ENCODE measurements around the gene CPT1C. TPM values are rescaled to one million over a fixed set of nuclear protein-coding genes. Genes with fewer than 3 reads are reported as not detected.

The CPT1C gene
- total RNA-seq, 1 experiment from 2014 or later, result not detected

DNA sequence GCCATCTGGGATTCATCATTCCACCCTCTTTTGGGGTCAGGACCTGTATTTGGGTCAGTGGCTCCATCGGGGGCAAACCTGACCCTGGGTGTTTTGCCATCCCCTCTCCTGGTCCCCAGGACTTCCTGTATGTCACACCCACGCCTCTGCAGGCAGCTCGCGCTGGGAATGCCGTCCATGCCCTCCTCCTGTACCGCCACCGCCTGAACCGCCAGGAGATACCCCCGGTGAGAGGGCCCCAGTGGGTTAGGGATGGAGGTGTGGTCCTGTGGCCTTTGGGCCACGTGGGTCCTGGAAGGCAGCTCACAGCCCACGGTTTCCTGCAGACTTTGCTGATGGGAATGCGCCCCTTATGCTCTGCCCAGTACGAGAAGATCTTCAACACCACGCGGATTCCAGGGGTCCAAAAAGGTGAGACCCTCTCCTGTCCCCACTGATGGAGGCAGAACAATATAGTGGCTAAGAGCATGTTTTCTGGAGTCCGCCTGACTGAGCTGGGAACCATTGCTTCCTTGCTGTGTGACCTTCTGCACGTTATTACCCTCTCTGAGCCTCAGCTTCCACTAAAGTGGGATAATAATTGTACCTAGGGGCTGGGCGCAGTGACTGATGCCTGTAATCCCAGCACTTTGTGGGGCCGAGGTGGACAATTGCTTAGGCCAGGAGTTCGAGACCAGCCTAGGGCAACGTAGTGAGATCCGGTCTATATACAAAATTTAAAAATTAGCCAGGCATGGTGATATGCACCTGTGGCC, 14.1 kb downstream of the CPT1C start:
- Mint-ChIP-seq H3K27me3 (ENCODE audit: insufficient read depth, unreplicated experiment) (no peaks in the 10 kb centered on the region), H3K27ac (ENCODE audit: low read depth, unreplicated experiment) (no peak overlapping the region), H3K4me3 (ENCODE audit: unreplicated experiment) (no peak overlapping the region), H3K9me3 (ENCODE audit: unreplicated experiment) (peaks cover 4% of the 10 kb centered on the region), H3K4me1 (ENCODE audit: insufficient read depth, unreplicated experiment) (peaks cover 5% of the 10 kb centered on the region), H3K36me3 (ENCODE audit: insufficient read depth, unreplicated experiment) (no peaks in the 10 kb centered on the region)
- ChIA-PET CTCF (interaction anchor here (0.6 to 0.7 kb wide), 2 partner anchors 13 to 27 kb away, joined by 3 to 4 read pairs; no protein-coding TSS in a partner anchor), POLR2A (interaction anchor here (0.6 kb wide), 1 partner anchor 16 kb away, joined by 3 read pairs; the partner anchor contains the start of gene ADM5)
- intact Hi-C loops (cut with micrococcal nuclease), result no loop called here
- no TSS peak for BruUV-seq (replicated peaks)
- TF ChIP-seq, protein P1, sequence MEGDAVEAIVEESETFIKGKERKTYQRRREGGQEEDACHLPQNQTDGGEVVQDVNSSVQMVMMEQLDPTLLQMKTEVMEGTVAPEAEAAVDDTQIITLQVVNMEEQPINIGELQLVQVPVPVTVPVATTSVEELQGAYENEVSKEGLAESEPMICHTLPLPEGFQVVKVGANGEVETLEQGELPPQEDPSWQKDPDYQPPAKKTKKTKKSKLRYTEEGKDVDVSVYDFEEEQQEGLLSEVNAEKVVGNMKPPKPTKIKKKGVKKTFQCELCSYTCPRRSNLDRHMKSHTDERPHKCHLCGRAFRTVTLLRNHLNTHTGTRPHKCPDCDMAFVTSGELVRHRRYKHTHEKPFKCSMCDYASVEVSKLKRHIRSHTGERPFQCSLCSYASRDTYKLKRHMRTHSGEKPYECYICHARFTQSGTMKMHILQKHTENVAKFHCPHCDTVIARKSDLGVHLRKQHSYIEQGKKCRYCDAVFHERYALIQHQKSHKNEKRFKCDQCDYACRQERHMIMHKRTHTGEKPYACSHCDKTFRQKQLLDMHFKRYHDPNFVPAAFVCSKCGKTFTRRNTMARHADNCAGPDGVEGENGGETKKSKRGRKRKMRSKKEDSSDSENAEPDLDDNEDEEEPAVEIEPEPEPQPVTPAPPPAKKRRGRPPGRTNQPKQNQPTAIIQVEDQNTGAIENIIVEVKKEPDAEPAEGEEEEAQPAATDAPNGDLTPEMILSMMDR (IDR thresholded peaks at IDR 0.05; ENCODE audit: unreplicated experiment), result no peak
- no peak for DNase-seq (ENCODE audit: unreplicated experiment)

DNA sequence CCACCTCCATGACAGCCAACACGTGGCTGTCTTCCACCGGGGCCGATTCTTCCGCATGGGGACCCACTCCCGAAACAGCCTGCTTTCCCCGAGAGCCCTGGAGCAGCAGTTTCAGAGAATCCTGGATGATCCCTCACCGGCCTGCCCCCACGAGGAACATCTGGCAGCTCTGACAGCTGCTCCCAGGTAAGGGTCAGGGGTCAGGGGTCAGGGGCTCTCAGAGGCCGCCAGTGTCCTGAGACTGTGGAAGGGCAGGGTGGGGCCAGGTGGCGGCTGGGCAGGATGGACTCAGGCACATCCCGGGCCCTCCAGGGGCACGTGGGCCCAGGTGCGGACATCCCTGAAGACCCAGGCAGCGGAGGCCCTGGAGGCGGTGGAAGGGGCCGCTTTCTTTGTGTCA, 15.0 kb downstream of the CPT1C start:
- ChIA-PET POLR2A (no interaction called here), CTCF (interaction anchor here (0.6 to 0.7 kb wide), 2 partner anchors 12 to 26 kb away, joined by 3 to 4 read pairs; no protein-coding TSS in a partner anchor)
- Mint-ChIP-seq H3K27ac (ENCODE audit: low read depth, unreplicated experiment) (no peak overlapping the region), H3K27me3 (ENCODE audit: insufficient read depth, unreplicated experiment) (no peaks in the 10 kb centered on the region), H3K9me3 (ENCODE audit: unreplicated experiment) (peaks cover 7% of the 10 kb centered on the region), H3K4me1 (ENCODE audit: insufficient read depth, unreplicated experiment) (peaks cover 5% of the 10 kb centered on the region), H3K36me3 (ENCODE audit: insufficient read depth, unreplicated experiment) (no peaks in the 10 kb centered on the region), H3K4me3 (ENCODE audit: unreplicated experiment) (no peak overlapping the region)
- no peak for DNase-seq (ENCODE audit: unreplicated experiment)
- intact Hi-C loops (cut with micrococcal nuclease), result no loop called here
- no TSS peak for BruUV-seq (replicated peaks)
- TF ChIP-seq, protein P1 (IDR thresholded peaks at IDR 0.05; ENCODE audit: unreplicated experiment), result no peak

DNA sequence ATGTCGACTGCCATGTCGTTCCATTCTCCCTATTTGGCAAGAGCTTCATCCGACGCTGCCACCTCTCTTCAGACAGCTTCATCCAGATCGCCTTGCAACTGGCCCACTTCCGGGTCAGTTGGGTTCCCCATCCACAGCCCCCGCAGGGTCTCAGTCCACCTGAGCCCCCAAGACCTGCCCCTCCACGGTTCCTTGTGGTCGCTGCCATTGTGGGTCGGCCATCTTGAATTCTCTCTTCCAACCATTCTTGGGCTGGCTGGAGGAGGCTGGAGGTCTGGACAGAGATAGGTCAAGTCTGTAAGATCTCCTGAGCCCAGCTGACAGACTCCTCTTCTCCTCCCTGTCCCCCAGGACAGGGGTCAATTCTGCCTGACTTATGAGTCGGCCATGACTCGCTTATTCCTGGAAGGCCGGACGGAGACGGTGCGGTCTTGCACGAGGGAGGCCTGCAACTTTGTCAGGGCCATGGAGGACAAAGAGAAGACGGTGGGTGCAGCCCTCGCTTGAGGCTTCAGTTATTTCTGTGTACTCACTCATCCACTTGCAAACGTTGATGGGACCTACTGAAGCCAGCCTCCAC, 19.5 kb downstream of the CPT1C start:
- intact Hi-C loops (cut with micrococcal nuclease), result no loop called here
- peak; percentile 48 for DNase-seq (ENCODE audit: unreplicated experiment)
- H3K27ac Mint-ChIP-seq (ENCODE audit: low read depth, unreplicated experiment), result no peak overlapping the region
- no TSS peak for BruUV-seq (replicated peaks)
- H3K27me3 Mint-ChIP-seq (ENCODE audit: insufficient read depth, unreplicated experiment), result no peaks in the 10 kb centered on the region
- no peaks in the 10 kb centered on the region for H3K4me1 Mint-ChIP-seq (ENCODE audit: insufficient read depth, unreplicated experiment)
- TF ChIP-seq, protein P1 (IDR thresholded peaks at IDR 0.05; ENCODE audit: unreplicated experiment), result no peak
- H3K9me3 Mint-ChIP-seq (ENCODE audit: unreplicated experiment), result peaks cover 15% of the 10 kb centered on the region
- ChIA-PET POLR2A (interaction anchor here (0.6 kb wide), 1 partner anchor 137 kb away, joined by 5 read pairs; no protein-coding TSS in a partner anchor), CTCF (interaction anchor here (0.6 to 0.8 kb wide), 3 partner anchors 33 to 207 kb away, joined by 3 to 4 read pairs (median 4); no protein-coding TSS in a partner anchor)
- no peaks in the 10 kb centered on the region for H3K36me3 Mint-ChIP-seq (ENCODE audit: insufficient read depth, unreplicated experiment)
- no peak overlapping the region for H3K4me3 Mint-ChIP-seq (ENCODE audit: unreplicated experiment)

DNA sequence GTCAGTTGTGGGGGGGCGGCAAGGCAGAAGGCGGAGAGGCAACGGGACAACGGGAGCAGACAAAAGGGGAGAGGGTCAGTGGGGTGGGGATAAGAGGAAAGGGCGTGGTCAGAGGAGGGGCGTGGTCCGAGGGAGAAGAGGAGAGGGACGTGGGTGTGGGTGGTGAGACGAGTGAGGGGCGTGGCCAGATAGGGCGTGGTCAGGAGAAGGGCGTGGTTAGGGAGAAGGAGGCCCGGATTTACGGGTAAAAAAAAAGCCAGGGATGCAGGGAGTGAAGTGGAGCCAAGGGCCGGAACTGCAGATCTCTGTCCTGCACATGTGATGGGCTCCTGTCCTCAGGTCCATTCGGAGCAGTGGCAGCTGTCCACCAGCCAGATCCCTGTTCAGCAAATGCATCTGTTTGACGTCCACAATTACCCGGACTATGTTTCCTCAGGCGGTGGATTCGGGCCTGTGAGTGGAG, 21.5 kb downstream of the CPT1C start:
- Mint-ChIP-seq H3K36me3 (ENCODE audit: insufficient read depth, unreplicated experiment) (no peaks in the 10 kb centered on the region), H3K27me3 (ENCODE audit: insufficient read depth, unreplicated experiment) (no peaks in the 10 kb centered on the region), H3K27ac (ENCODE audit: low read depth, unreplicated experiment) (no peak overlapping the region), H3K4me1 (ENCODE audit: insufficient read depth, unreplicated experiment) (no peaks in the 10 kb centered on the region), H3K9me3 (ENCODE audit: unreplicated experiment) (peaks cover 15% of the 10 kb centered on the region), H3K4me3 (ENCODE audit: unreplicated experiment) (no peak overlapping the region)
- POLR2A ChIA-PET, result no interaction called here
- TF ChIP-seq, protein P1 (IDR thresholded peaks at IDR 0.05; ENCODE audit: unreplicated experiment), result no peak
- intact Hi-C loops (cut with micrococcal nuclease), result no loop called here
- no TSS peak for BruUV-seq (replicated peaks)
- CTCF ChIA-PET, result interaction anchor here (0.6 kb wide), 1 partner anchor 36 kb away, joined by 3 read pairs; no protein-coding TSS in a partner anchor
- peak; percentile 84 for DNase-seq (ENCODE audit: unreplicated experiment)

Data from MCF 10A (cell line).